ENCODE results near the gene CD47.

CD47 gene

GRCh38 chr3:107994956-107995715 lies 95.7 kb downstream of the CD47 start:
- no peak overlapping the region for H3K4me2 ChIP-seq (ENCODE audit: low read length)
- TF ChIP-seq, protein P1, sequence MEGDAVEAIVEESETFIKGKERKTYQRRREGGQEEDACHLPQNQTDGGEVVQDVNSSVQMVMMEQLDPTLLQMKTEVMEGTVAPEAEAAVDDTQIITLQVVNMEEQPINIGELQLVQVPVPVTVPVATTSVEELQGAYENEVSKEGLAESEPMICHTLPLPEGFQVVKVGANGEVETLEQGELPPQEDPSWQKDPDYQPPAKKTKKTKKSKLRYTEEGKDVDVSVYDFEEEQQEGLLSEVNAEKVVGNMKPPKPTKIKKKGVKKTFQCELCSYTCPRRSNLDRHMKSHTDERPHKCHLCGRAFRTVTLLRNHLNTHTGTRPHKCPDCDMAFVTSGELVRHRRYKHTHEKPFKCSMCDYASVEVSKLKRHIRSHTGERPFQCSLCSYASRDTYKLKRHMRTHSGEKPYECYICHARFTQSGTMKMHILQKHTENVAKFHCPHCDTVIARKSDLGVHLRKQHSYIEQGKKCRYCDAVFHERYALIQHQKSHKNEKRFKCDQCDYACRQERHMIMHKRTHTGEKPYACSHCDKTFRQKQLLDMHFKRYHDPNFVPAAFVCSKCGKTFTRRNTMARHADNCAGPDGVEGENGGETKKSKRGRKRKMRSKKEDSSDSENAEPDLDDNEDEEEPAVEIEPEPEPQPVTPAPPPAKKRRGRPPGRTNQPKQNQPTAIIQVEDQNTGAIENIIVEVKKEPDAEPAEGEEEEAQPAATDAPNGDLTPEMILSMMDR (IDR thresholded peaks at IDR 0.05; ENCODE audit: low read depth, low read length) = no peak
- no peak for TF ChIP-seq EZH2phosphoT487 (IDR thresholded peaks at IDR 0.05; ENCODE audit: low read depth)
- H3K36me3 ChIP-seq (replicated peaks; ENCODE audit: low read depth, low read length) = no peaks in the 10 kb centered on the region
- H3K27me3 ChIP-seq (ENCODE audit: low read depth, low read length) = no peaks in the 10 kb centered on the region
- no peak overlapping the region for H3K9ac ChIP-seq (ENCODE audit: low read length)
- H2AFZ ChIP-seq (ENCODE audit: low read depth, low read length) = no peak overlapping the region
- H3K27ac ChIP-seq (ENCODE audit: low read length) = no peak overlapping the region
- peaks cover 8% of the 10 kb centered on the region for H3K4me1 ChIP-seq (ENCODE audit: low read length)
- H3K9me3 ChIP-seq (ENCODE audit: insufficient read depth, low read length) = no peaks in the 10 kb centered on the region
- no peaks in the 10 kb centered on the region for H3K79me2 ChIP-seq (ENCODE audit: low read length)
- H3K4me3 ChIP-seq (ENCODE audit: low read length) = no peak overlapping the region
- no peaks in the 10 kb centered on the region for H4K20me1 ChIP-seq (ENCODE audit: insufficient read depth, low read length)

- H4K20me1 ChIP-seq (ENCODE audit: insufficient read depth, low read length) = no peaks in the 10 kb centered on the region
- no peak overlapping the region for H3K27ac ChIP-seq (ENCODE audit: low read length)
- no peaks in the 10 kb centered on the region for H3K27me3 ChIP-seq (ENCODE audit: low read depth, low read length)
- no peak for TF ChIP-seq EZH2phosphoT487 (IDR thresholded peaks at IDR 0.05; ENCODE audit: low read depth)
- TF ChIP-seq, protein P1 (IDR thresholded peaks at IDR 0.05; ENCODE audit: low read depth, low read length) = no peak
- H2AFZ ChIP-seq (ENCODE audit: low read depth, low read length) = no peak overlapping the region
- no peak overlapping the region for H3K4me2 ChIP-seq (ENCODE audit: low read length)
- no peaks in the 10 kb centered on the region for H3K79me2 ChIP-seq (ENCODE audit: low read length)
- peaks cover 12% of the 10 kb centered on the region for H3K4me1 ChIP-seq (ENCODE audit: low read length)
- H3K36me3 ChIP-seq (replicated peaks; ENCODE audit: low read depth, low read length) = no peaks in the 10 kb centered on the region
- no peaks in the 10 kb centered on the region for H3K9me3 ChIP-seq (ENCODE audit: insufficient read depth, low read length)
- H3K4me3 ChIP-seq (ENCODE audit: low read length) = no peak overlapping the region
- no peak overlapping the region for H3K9ac ChIP-seq (ENCODE audit: low read length)
These were observed 96.7 kb downstream of the CD47 start for GRCh38 chr3:107994181-107994580.

DNA sequence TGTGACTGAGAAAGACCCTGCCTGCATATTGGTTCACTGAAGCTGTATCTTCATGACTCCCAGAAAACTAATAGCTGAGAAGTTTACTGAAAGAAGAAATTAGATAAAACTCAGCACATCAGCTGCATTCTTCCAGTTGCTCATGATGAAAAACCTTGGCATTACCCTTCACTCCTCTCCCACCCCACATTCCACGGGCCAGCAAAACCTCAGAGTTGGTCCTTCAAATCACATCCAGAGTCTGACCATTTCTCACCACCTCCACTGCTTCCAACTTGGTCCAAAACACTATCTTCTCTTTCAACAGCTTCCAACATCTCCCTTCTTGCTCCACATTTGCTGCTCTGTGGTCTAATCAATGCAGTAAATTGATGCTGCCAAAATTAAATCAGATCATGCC lies 97.1 kb downstream of the CD47 start:
- Histone ChIP-seq H3K4me3 (ENCODE audit: low read length) (no peak overlapping the region), H2AFZ (ENCODE audit: low read depth, low read length) (no peak overlapping the region), H3K9ac (ENCODE audit: low read length) (no peak overlapping the region), H3K4me1 (ENCODE audit: low read length) (peaks cover 13% of the 10 kb centered on the region), H3K9me3 (ENCODE audit: insufficient read depth, low read length) (no peaks in the 10 kb centered on the region), H3K4me2 (ENCODE audit: low read length) (no peak overlapping the region), H3K27ac (ENCODE audit: low read length) (no peak overlapping the region), H3K79me2 (ENCODE audit: low read length) (no peaks in the 10 kb centered on the region), H4K20me1 (ENCODE audit: insufficient read depth, low read length) (no peaks in the 10 kb centered on the region), H3K27me3 (ENCODE audit: low read depth, low read length) (no peaks in the 10 kb centered on the region), H3K36me3 (replicated peaks; ENCODE audit: low read depth, low read length) (no peaks in the 10 kb centered on the region)
- TF ChIP-seq EZH2phosphoT487 (IDR thresholded peaks at IDR 0.05; ENCODE audit: low read depth) = no peak
- TF ChIP-seq, protein P1 (IDR thresholded peaks at IDR 0.05; ENCODE audit: low read depth, low read length) = no peak

Measured in OCI-LY3 (cell line).